GM12891 (cell line): Measurements from ENCODE around the gene CCDC182.
A peak's percentile ranks its signal among the peaks of the same experiment; 100 is the strongest.

Experiments used
- DNase-seq: peaks from one replicate; pipeline ENCODE4 v3.0.0; 2011; ENCODE audit warnings: low spot score; ENCODE audit not compliant: insufficient read length
- FAIRE-seq: peaks from 2 replicates; lab custom pipeline; 2011; peaks lifted over from hg19 to GRCh38; lab: Jason Lieb, UNC
- PAX5 ChIP-seq: IDR thresholded peaks from 2 replicates; pipeline ENCODE4 v1.6.1; 2011; ENCODE audit warnings: low read length, moderate library complexity, mild to moderate bottlenecking; ENCODE audit not compliant: insufficient read depth, severe bottlenecking
- POLR2A ChIP-seq: IDR thresholded peaks from 2 replicates; pipeline ENCODE4 v1.6.1; 2011; ENCODE audit warnings: low read depth, low read length, control low read depth
- POLR2AphosphoS5 ChIP-seq: IDR thresholded peaks from 2 replicates; pipeline ENCODE4 v1.6.1; 2011; ENCODE audit warnings: low read depth, low read length, control low read depth
- POU2F2 ChIP-seq: IDR thresholded peaks from 2 replicates; pipeline ENCODE4 v1.6.1; 2011; ENCODE audit warnings: low read depth, mild to moderate bottlenecking, control low read depth, low read length, moderate library complexity
- SPI1 ChIP-seq: IDR thresholded peaks from 2 replicates; pipeline ENCODE4 v1.6.1; 2011; ENCODE audit warnings: low read depth, low read length, control low read depth
- TAF1 ChIP-seq: IDR thresholded peaks from 2 replicates; pipeline ENCODE4 v1.6.1; 2011; ENCODE audit warnings: low read depth, low read length, control low read depth

CCDC182 gene

DNA sequence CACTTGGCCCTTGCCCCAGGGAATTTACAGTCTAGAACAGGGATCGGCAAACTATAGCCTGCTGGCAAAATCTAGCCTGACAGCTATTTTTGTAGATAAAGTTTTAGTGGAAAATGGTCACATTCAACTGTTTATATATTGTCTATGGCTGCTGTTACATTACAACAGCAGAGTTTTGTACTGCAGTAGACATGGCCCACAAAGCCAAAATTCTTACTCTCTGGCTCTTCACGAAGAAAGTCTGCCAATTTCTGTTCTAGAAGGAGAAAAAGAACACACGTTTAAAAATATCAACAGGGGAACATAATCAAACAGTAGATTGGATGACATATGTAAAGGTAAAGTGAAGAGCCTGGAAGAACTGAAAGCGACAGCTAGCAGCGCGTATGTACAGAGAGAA lies 33.2 kb upstream of the CCDC182 start:
- TF ChIP-seq POLR2A (no peak), POU2F2 (no peak), TAF1 (no peak), POLR2AphosphoS5 (no peak), PAX5 (no peak), SPI1 (no peak)
- FAIRE-seq (no peak), DNase-seq (no peak)

DNA sequence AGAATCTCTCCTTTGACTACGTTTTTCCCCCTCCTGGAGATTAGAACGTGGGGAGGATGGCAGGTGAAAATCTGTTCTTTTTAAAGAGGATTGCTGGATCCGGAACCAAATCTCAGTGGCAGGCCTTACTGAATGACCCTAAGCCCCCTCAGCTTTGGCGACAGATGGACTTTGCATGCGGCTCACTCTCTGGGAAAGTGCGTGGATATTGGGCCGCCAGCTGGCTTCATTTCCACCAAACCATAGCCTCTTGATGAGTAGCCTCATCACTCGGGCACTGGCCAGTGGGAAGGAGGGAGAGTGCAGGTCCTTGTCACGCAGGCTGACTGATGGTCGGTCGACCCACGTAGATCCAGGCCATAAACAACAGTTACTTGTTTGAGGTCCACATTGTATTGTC lies 31.3 kb upstream of the CCDC182 start:
- no peak for DNase-seq
- TF ChIP-seq SPI1, result no peak
- TF ChIP-seq POLR2A, result no peak
- no peak for TF ChIP-seq PAX5
- TF ChIP-seq POU2F2, result no peak
- TF ChIP-seq TAF1, result no peak
- TF ChIP-seq POLR2AphosphoS5, result no peak
- no peak for FAIRE-seq

DNA sequence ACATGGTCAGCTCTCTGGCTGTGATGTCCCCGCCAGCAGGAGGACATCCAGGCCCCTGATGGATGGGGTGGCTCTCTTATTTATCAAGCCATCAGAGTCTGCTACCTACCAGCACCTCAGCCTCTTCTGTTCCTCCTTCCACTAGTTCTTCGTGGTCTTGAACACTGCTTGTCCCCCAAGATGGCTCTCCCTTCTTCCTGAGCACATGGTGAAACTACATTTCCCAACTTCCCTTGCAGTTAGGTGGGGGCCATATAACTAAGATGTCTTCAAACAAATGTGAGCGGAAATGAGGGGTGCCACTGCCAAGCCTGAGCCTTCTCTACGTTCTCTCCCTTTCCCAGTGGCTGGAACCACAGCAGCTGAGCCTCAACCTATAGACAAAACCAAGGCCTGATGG lies 29.8 kb upstream of the CCDC182 start:
- TF ChIP-seq POLR2AphosphoS5 (no peak), POU2F2 (no peak), TAF1 (no peak), SPI1 (no peak), PAX5 (no peak), POLR2A (no peak)
- FAIRE-seq (no peak), DNase-seq (no peak)

DNA sequence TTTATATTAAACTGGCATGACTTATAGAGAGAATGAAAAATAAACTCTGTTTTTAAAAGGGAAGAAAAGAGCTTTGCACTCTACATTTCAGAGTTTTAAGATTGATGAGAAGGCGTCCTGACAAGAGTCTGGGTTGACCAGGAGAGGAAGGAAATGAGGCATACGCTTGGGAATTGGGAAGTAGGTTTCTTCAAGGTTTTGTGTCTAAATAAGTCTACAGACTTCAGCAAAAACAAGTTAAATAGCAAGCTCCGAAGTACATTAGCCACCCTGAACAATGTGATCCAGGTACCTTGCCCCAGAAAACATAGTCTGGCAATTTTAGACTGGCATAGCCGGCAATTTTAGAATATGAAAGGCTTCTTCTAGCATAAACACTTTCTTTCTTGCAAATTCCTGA lies 28.5 kb upstream of the CCDC182 start:
- FAIRE-seq, result no peak
- DNase-seq, result no peak
- TF ChIP-seq POLR2A, result no peak
- TF ChIP-seq PAX5, result no peak
- no peak for TF ChIP-seq TAF1
- TF ChIP-seq POU2F2, result no peak
- TF ChIP-seq SPI1, result no peak
- no peak for TF ChIP-seq POLR2AphosphoS5

DNA sequence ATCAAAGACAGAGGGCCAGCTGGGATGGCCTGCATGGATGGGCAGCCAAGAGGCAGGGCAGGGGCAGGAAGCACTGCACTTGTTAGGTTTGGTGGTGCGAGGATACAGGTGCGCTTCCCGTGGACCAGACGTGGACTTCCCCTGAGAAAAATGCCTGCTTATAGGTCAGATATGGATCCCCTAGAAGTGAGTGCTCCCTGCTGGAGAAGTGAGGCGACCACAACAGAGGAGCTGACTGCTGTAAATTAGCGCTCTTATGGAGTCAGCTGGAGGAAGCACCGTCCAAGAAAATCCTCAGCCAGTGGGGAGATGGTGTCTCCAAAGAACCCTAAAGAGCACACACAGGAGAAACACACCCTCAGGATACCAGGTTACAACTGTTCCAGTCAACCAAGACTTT lies 27.7 kb upstream of the CCDC182 start:
- DNase-seq, result no peak
- TF ChIP-seq POLR2AphosphoS5 (no peak), PAX5 (no peak), TAF1 (no peak), POLR2A (no peak), SPI1 (no peak), POU2F2 (no peak)
- FAIRE-seq, result no peak

DNA sequence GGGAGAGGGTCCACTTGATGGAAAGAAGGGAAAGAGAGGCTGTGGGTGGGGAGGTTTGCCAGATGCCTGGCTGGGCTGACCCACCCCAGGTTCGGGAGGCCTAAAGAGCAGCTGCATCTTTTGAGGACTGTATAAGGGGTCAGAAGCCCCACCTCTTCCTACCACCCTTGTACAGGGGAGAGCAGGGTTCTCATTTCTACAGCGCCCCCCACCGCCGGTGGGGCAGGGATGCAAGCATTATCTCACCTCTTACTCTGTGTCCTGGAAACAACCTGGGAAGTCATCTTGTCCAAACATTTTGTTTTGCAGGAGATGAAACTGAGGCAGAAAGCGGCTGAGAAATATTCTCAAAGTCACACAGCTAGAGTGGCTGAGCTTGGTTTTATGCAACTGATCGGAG lies 22.5 kb upstream of the CCDC182 start:
- FAIRE-seq, result no peak
- no peak for TF ChIP-seq TAF1
- TF ChIP-seq PAX5, result no peak
- no peak for TF ChIP-seq POLR2AphosphoS5
- TF ChIP-seq SPI1, result no peak
- TF ChIP-seq POLR2A, result no peak
- TF ChIP-seq POU2F2, result no peak
- DNase-seq, result no peak

DNA sequence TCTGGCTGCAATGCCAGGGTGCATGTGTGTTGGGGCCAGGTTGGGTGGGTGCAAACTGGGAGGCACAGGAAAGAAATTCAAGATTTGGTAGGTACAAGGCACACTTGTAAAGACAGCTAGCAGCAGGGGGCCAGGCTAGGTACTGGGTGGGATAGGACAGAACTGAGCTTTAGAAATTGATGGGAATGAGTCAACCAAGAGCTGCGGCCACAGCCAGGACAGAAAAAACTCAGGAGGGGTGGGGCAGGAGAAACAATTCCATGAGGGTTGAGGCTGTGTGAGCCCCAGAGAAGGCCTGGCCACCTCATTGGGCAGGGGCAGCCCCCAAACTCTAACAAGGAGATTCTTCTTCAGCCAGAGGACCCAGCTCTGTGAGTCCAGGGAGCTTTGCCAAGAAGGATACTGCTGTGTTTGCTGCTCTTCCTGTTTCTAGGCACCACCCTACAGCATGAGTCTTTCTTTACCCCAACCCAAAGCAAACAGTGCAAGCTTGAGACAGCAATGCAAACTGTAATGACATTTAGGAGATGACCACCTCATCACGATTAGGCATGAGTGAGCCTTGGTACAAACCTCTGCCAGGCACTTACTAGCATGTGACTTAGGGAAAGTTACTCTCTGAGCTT lies 21.3 kb upstream of the CCDC182 start:
- FAIRE-seq (peak; percentile 23), DNase-seq (no peak)
- TF ChIP-seq TAF1 (no peak), PAX5 (no peak), POLR2A (no peak), SPI1 (no peak), POLR2AphosphoS5 (no peak), POU2F2 (no peak)

DNA sequence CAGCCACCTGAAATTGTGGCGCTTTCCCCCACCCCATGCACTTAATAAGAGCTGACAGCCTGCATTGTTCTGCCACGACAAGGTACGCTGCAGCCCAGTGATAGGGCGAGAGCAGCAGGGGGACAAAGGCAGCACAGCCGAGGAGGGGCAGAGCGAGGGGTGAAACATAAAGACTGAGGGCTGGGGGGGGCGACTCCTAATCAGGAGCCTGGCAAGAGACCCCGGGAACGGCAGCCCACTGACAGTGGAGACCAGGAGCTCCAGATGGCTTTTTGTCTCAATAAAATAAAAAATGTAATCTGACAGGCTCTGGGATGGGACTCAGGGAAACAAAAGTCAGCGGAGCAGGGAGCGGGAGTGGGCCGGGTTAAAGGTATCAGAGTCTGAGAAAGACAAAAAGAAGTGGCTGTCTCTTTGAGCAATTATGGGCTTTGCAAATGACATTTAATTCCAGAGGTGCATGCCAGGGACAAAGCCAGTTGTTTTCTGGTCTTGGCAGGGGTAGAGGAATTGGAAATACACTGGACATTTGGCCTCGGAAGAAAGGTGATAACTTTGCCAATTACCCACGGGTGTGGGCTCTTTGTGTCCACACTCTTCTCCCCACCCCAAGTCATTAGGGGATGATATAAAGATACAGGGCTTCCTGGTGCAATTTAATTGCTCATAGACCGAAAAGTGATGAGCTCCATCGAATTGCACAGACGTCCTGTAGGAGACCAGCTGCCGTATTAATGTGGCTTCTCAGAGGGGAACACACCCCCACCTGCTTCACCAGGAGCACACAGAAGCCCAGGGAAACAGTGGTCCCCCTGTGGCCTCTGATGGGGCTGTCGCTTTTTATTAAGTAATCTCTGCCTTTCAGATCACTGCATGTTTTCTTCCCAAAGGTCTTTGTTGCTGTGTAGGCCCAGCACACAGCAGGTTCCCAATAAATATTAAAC lies 17.6 kb upstream of the CCDC182 start:
- TF ChIP-seq POU2F2 (no peak), POLR2AphosphoS5 (no peak), TAF1 (no peak), PAX5 (no peak), POLR2A (no peak), SPI1 (no peak)
- FAIRE-seq, result no peak
- no peak for DNase-seq

DNA sequence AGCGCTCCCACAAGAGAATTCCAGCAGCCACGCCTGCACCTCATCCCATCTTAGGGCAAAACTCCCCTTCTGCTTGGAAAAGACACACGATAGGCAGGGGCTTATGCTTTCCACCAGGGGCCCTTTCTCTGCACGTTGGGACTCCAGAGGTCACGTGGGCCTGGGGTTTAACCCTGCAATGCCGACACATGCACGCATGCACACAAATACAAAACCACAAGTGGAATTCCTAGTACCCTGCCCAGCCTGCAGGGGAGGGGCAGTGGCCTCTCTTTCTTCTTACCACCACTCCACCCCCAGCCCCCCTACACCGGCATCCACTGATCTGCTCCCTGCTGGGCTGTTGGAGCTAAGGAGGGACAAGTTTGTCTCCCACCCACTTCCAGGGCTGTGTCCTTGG lies 16.8 kb upstream of the CCDC182 start:
- DNase-seq (no peak), FAIRE-seq (no peak)
- TF ChIP-seq PAX5 (no peak), TAF1 (no peak), POLR2AphosphoS5 (no peak), SPI1 (no peak), POU2F2 (no peak), POLR2A (no peak)
